ENCODE results near the gene EFNB3. TPM values are rescaled to one million over a fixed set of nuclear protein-coding genes. Genes with fewer than 3 reads are reported as not detected.

The EFNB3 gene
- total and polyA plus RNA-seq, 2 of the 13 experiments (the other 11 are each of a cell fraction or from before 2014, with no cell fraction given): 0.07 to 0.25 TPM

- TF ChIP-seq ELF1 (CRISPR knock-in tag; IDR thresholded peaks at IDR 0.05) (no peak), ZNF350 (CRISPR knock-in tag; IDR thresholded peaks at IDR 0.05; ENCODE audit: borderline replicate concordance, low read depth) (peak; percentile 45; the same call in 1 of the 2 replicates), ZNF574 (CRISPR knock-in tag; IDR thresholded peaks at IDR 0.05) (peak; percentile 75), SIN3A (IDR thresholded peaks at IDR 0.05; ENCODE audit: borderline replicate concordance, low read depth, low read length) (0 out of 2 replicates have a peak, but pooled peaks have one; percentile 44), ZMYM4 (CRISPR knock-in tag; IDR thresholded peaks at IDR 0.05) (0 out of 2 replicates have a peak, but pooled peaks have one; percentile 37), CTCF (CRISPR knock-in tag; IDR thresholded peaks at IDR 0.05) (peak; percentile 87), DPF2 (CRISPR knock-in tag; IDR thresholded peaks at IDR 0.05; ENCODE audit: borderline replicate concordance, low read depth) (no peak), CBX2 (IDR thresholded peaks at IDR 0.05; ENCODE audit: low read depth, low read length) (no peak), CBX2 (CRISPR knock-in tag; IDR thresholded peaks at IDR 0.05; ENCODE audit: low read depth) (no peak), ZFAT (CRISPR knock-in tag; conservative IDR thresholded peaks at IDR 0.05) (no peak), TBX2 (CRISPR knock-in tag; IDR thresholded peaks at IDR 0.05; ENCODE audit: borderline replicate concordance) (peak; percentile 62; the same call in 1 of the 2 replicates), HMG20B (CRISPR knock-in tag; conservative IDR thresholded peaks at IDR 0.05) (no peak), SAP130 (CRISPR knock-in tag; IDR thresholded peaks at IDR 0.05; ENCODE audit: low read depth) (peak; percentile 63), ZNF44 (CRISPR knock-in tag; IDR thresholded peaks at IDR 0.05) (0 out of 2 replicates have a peak, but pooled peaks have one; percentile 44), ZNF770 (CRISPR knock-in tag; IDR thresholded peaks at IDR 0.05) (peak; percentile 20; the same call in 1 of the 2 replicates), ZNF549 (CRISPR knock-in tag; IDR thresholded peaks at IDR 0.05) (no peak), ZNF709 (CRISPR knock-in tag; IDR thresholded peaks at IDR 0.05) (no peak)
- TF ChIP-seq, protein P1, sequence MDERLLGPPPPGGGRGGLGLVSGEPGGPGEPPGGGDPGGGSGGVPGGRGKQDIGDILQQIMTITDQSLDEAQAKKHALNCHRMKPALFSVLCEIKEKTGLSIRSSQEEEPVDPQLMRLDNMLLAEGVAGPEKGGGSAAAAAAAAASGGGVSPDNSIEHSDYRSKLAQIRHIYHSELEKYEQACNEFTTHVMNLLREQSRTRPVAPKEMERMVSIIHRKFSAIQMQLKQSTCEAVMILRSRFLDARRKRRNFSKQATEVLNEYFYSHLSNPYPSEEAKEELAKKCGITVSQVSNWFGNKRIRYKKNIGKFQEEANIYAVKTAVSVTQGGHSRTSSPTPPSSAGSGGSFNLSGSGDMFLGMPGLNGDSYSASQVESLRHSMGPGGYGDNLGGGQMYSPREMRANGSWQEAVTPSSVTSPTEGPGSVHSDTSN (CRISPR knock-in tag; IDR thresholded peaks at IDR 0.05): no peak
- TF ChIP-seq, protein P2, sequence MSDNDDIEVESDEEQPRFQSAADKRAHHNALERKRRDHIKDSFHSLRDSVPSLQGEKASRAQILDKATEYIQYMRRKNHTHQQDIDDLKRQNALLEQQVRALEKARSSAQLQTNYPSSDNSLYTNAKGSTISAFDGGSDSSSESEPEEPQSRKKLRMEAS (IDR thresholded peaks at IDR 0.05): peak; percentile 74
Measured at GRCh38 chr17:7716901-7717755, 12.1 kb downstream of the EFNB3 start, which contains the start of gene DNAH2 (continued).

Measured in HepG2 (cell line).